ENCODE data around the gene TMEM150B. TPM values are rescaled to one million over a fixed set of nuclear protein-coding genes. Genes with fewer than 3 reads are reported as not detected.

Gene TMEM150B
- total RNA-seq, 1 experiment from 2014 or later: not detected

DNA sequence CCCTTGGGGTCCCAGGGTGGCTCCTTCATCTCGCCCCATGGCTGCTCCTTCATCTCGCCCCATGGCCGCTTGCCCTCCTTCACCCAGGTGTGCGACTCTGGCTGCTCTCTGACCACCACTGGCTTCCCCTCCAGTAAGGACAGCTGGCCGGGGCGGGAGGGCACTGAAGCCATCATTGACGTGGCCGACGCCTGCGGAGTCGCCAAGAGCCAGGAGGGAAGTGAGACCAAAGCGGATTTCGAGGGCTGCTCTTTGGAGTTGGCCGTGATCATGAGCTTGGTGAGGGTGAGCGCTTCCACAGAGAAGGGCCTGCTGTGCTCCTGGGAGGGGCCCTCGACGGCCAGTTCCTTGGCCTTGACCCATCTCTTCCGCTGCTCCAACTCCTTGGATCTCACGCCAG is 33.4 kb upstream of the TMEM150B start:
- Histone ChIP-seq H3K9ac (ENCODE audit: low read length) (no peak overlapping the region), H3K27me3 (ENCODE audit: insufficient read depth, low read length) (no peaks in the 10 kb centered on the region), H2AFZ (ENCODE audit: low read depth, low read length, poor library complexity, severe bottlenecking) (no peak overlapping the region), H4K20me1 (ENCODE audit: insufficient read depth) (no peaks in the 10 kb centered on the region), H3K4me3 (replicated peaks in 1 of 2; ENCODE audit: low read depth in 1 of 2, low read length in 2 of 2) (no peak overlapping the region), H3K27ac (ENCODE audit: low read depth, low read length) (no peak overlapping the region), H3K4me1 (ENCODE audit: control insufficient read depth in 1 of 2, insufficient read depth in 2 of 2, low read length in 2 of 2) (peaks cover 2 to 12% of the 10 kb centered on the region in 2 experiments; a peak in 3 of 4 replicates), H3K9me2 (ENCODE audit: insufficient read depth) (no peaks in the 10 kb centered on the region), H3K36me3 (ENCODE audit: control insufficient read depth in 1 of 2, insufficient read depth in 2 of 2, low read length in 2 of 2) (no peaks in the 10 kb centered on the region), H3K4me2 (ENCODE audit: low read length) (no peak overlapping the region), H3K79me2 (ENCODE audit: insufficient read depth, low read length) (no peaks in the 10 kb centered on the region), H3K9me3 (ENCODE audit: control insufficient read depth in 1 of 2, insufficient read depth in 1 of 2, low read depth in 1 of 2, low read length in 2 of 2) (no peaks in the 10 kb centered on the region)
- POLR2A ChIA-PET: interaction anchor here (0.7 kb wide), 1 partner anchor 655 kb away, joined by 4 read pairs; no protein-coding TSS in a partner anchor
- TF ChIP-seq POLR2AphosphoS5 (IDR thresholded peaks at IDR 0.05; ENCODE audit: low read depth, low read length) (no peak), EZH2 (IDR thresholded peaks at IDR 0.05) (no peak), JUND (IDR thresholded peaks at IDR 0.05) (no peak), RAD21 (IDR thresholded peaks at IDR 0.05; ENCODE audit: low read depth) (no peak), EGR1 (IDR thresholded peaks at IDR 0.05; ENCODE audit: low read depth) (no peak), ELF1 (IDR thresholded peaks at IDR 0.05; ENCODE audit: borderline replicate concordance, low read depth) (no peak)
- TF ChIP-seq, protein P1, sequence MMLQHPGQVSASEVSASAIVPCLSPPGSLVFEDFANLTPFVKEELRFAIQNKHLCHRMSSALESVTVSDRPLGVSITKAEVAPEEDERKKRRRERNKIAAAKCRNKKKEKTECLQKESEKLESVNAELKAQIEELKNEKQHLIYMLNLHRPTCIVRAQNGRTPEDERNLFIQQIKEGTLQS (IDR thresholded peaks at IDR 0.05): no peak
- TF ChIP-seq, protein P2, sequence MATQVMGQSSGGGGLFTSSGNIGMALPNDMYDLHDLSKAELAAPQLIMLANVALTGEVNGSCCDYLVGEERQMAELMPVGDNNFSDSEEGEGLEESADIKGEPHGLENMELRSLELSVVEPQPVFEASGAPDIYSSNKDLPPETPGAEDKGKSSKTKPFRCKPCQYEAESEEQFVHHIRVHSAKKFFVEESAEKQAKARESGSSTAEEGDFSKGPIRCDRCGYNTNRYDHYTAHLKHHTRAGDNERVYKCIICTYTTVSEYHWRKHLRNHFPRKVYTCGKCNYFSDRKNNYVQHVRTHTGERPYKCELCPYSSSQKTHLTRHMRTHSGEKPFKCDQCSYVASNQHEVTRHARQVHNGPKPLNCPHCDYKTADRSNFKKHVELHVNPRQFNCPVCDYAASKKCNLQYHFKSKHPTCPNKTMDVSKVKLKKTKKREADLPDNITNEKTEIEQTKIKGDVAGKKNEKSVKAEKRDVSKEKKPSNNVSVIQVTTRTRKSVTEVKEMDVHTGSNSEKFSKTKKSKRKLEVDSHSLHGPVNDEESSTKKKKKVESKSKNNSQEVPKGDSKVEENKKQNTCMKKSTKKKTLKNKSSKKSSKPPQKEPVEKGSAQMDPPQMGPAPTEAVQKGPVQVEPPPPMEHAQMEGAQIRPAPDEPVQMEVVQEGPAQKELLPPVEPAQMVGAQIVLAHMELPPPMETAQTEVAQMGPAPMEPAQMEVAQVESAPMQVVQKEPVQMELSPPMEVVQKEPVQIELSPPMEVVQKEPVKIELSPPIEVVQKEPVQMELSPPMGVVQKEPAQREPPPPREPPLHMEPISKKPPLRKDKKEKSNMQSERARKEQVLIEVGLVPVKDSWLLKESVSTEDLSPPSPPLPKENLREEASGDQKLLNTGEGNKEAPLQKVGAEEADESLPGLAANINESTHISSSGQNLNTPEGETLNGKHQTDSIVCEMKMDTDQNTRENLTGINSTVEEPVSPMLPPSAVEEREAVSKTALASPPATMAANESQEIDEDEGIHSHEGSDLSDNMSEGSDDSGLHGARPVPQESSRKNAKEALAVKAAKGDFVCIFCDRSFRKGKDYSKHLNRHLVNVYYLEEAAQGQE (IDR thresholded peaks at IDR 0.05; ENCODE audit: low read depth): no peak
- TF ChIP-seq, protein P3, sequence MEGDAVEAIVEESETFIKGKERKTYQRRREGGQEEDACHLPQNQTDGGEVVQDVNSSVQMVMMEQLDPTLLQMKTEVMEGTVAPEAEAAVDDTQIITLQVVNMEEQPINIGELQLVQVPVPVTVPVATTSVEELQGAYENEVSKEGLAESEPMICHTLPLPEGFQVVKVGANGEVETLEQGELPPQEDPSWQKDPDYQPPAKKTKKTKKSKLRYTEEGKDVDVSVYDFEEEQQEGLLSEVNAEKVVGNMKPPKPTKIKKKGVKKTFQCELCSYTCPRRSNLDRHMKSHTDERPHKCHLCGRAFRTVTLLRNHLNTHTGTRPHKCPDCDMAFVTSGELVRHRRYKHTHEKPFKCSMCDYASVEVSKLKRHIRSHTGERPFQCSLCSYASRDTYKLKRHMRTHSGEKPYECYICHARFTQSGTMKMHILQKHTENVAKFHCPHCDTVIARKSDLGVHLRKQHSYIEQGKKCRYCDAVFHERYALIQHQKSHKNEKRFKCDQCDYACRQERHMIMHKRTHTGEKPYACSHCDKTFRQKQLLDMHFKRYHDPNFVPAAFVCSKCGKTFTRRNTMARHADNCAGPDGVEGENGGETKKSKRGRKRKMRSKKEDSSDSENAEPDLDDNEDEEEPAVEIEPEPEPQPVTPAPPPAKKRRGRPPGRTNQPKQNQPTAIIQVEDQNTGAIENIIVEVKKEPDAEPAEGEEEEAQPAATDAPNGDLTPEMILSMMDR (IDR thresholded peaks at IDR 0.05 in 2 of 3, conservative IDR thresholded peaks at IDR 0.05 in 1 of 3; ENCODE audit: borderline replicate concordance in 1 of 3, insufficient read depth in 1 of 3, low read depth in 2 of 3, low read length in 2 of 3): no peak
- no peak for ATAC-seq
- intact Hi-C loops (cut with micrococcal nuclease): no loop called here
- BruUV-seq (replicated peaks): no TSS peak
- RAD21 ChIA-PET (ENCODE audit: low non-redundant PET in 1 of 2, low total read pairs in 2 of 2, uncharacterized antibody in 2 of 2, unreplicated experiment in 2 of 2): interaction anchor here in 1 of 2 experiments (0.5 kb wide), 1 partner anchor 46 kb away, joined by 4 read pairs; no protein-coding TSS in a partner anchor
- CTCF ChIA-PET: no interaction called here
- DNase-seq (ENCODE audit: low read depth, low spot score): no peak

Measured in HCT116 (cell line).